Measurements from ENCODE around the gene MS4A15.

DNA sequence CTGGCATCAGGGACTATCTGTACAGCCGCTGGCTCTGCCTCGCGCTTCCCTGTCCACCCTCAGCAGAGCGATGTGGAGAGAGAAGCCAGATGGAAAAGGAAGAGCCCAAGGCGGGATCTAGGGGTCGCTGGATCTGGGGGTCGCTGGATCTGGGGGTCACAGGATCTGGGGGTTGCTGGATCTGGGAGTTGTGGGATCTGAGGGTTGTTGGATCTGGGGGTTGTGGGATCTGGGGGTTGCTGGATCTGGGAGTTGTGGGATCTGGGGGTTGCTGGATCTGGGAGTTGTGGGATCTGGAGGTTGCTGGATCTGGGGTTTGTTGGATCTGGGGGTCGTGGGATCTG lies 26.4 kb downstream of the MS4A15 start:
- TF ChIP-seq, protein P1, sequence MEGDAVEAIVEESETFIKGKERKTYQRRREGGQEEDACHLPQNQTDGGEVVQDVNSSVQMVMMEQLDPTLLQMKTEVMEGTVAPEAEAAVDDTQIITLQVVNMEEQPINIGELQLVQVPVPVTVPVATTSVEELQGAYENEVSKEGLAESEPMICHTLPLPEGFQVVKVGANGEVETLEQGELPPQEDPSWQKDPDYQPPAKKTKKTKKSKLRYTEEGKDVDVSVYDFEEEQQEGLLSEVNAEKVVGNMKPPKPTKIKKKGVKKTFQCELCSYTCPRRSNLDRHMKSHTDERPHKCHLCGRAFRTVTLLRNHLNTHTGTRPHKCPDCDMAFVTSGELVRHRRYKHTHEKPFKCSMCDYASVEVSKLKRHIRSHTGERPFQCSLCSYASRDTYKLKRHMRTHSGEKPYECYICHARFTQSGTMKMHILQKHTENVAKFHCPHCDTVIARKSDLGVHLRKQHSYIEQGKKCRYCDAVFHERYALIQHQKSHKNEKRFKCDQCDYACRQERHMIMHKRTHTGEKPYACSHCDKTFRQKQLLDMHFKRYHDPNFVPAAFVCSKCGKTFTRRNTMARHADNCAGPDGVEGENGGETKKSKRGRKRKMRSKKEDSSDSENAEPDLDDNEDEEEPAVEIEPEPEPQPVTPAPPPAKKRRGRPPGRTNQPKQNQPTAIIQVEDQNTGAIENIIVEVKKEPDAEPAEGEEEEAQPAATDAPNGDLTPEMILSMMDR (IDR thresholded peaks at IDR 0.05), result no peak
- TF ChIP-seq ZFX (IDR thresholded peaks at IDR 0.05; ENCODE audit: borderline replicate concordance), result no peak

All from 22Rv1 (cell line).